Smooth muscle cell (in vitro differentiated cells): Measurements from ENCODE around the gene SOCS7. TPM values are rescaled to one million over a fixed set of nuclear protein-coding genes. Genes with fewer than 3 reads are reported as not detected.

Experiments
- DNase-seq: peaks from one replicate; lab custom pipeline; 2025; ENCODE audit not compliant: unreplicated experiment; lab: John Stamatoyannopoulos, UW
- H2AFZ ChIP-seq: fragments of 200-600 bp; sonication (generic); 2 replicates; pipeline ENCODE4 v1.6.0; 2016; ENCODE audit warnings: antibody characterized with exemption, low read depth, mild to moderate bottlenecking
- H3F3A ChIP-seq: fragments of 200-600 bp; sonication (generic); 2 replicates; pipeline ENCODE4 v1.6.0; 2017; ENCODE audit warnings: antibody characterized with exemption, low read depth
- H3K27ac ChIP-seq: fragments of 200-600 bp; sonication (generic); 2 replicates; pipeline ENCODE4 v1.5.1; 2016; ENCODE audit warnings: low read depth, mild to moderate bottlenecking
- H3K27me3 ChIP-seq: fragments of 200-600 bp; sonication (generic); 2 replicates; pipeline ENCODE4 v1.6.1; 2016; ENCODE audit warnings: low read depth, mild to moderate bottlenecking
- H3K36me3 ChIP-seq: fragments of 200-600 bp; sonication (generic); 2 replicates; pipeline ENCODE4 v1.5.1; 2016; ENCODE audit warnings: low read depth
- H3K4me1 ChIP-seq: fragments of 200-600 bp; sonication (generic); 2 replicates; pipeline ENCODE4 v1.5.1; 2016; ENCODE audit warnings: low read depth
- H3K4me2 ChIP-seq: fragments of 200-600 bp; sonication (generic); 2 replicates; pipeline ENCODE4 v1.6.0; 2016; ENCODE audit warnings: mild to moderate bottlenecking
- H3K4me3 ChIP-seq: fragments of 200-600 bp; sonication (generic); 2 replicates; pipeline ENCODE4 v1.5.1; 2016; ENCODE audit warnings: mild to moderate bottlenecking
- H3K79me2 ChIP-seq: fragments of 200-600 bp; sonication (generic); 2 replicates; pipeline ENCODE4 v1.6.0; 2016; ENCODE audit warnings: low read depth, mild to moderate bottlenecking
- H3K9ac ChIP-seq: fragments of 200-600 bp; sonication (generic); 2 replicates; pipeline ENCODE4 v1.6.0; 2016; ENCODE audit warnings: low read depth
- H3K9me3 ChIP-seq: fragments of 200-600 bp; sonication (generic); replicated peaks from 2 replicates; pipeline ENCODE4 v1.5.1; 2016; ENCODE audit warnings: low read depth
- H4K20me1 ChIP-seq: fragments of 200-600 bp; sonication (generic); 2 replicates; pipeline ENCODE4 v1.6.0; 2016; ENCODE audit warnings: low read depth
- CTCF ChIP-seq: fragments of 200-600 bp; sonication (generic); IDR thresholded peaks from 2 replicates; pipeline ENCODE4 v1.5.1; 2017; ENCODE audit warnings: borderline replicate concordance, mild to moderate bottlenecking, antibody characterized with exemption; ENCODE audit not compliant: insufficient read depth, poor library complexity, severe bottlenecking
- WGBS: methylation state at CpG from one replicate; pipeline ENCODE4 v1.1.7; 2016; ENCODE audit warnings: low lambda C conversion rate; 5-methylcytosine and 5-hydroxymethylcytosine counted together
- polyA plus RNA-seq: library from polyadenylated mRNA; unstranded; fragments of >200 nt; fragmentation: Nextera tagmentation; extraction: Ambion mirVana; gene quantifications from 2 replicates; pipeline ENCODE4 v1.2.1, GENCODE V29; 2016
- total RNA-seq: library from RNA; depleted of rRNA; stranded (reverse); fragments of >200 nt; gene quantifications from 2 replicates; pipeline ENCODE4 v1.2.3, GENCODE V29; 2014

Gene SOCS7
- total and polyA plus RNA-seq, 2 experiments from 2014 or later, result 0.89 to 6.2 TPM

- no peaks in the 10 kb centered on the region for H3K9me3 ChIP-seq
- H3K9ac ChIP-seq, result no peak overlapping the region
- H3K36me3 ChIP-seq, result no peaks in the 10 kb centered on the region
- WGBS, result 88% methylated on average over 4 of the region's 4 CpGs
- H2AFZ ChIP-seq, result no peak overlapping the region
- H4K20me1 ChIP-seq, result peaks cover 94% of the 10 kb centered on the region
- H3K4me1 ChIP-seq, result peaks cover 2% of the 10 kb centered on the region
- no peak overlapping the region for H3K27ac ChIP-seq
- no peak for DNase-seq
- H3F3A ChIP-seq, result no peaks in the 10 kb centered on the region
- no peak for TF ChIP-seq CTCF
- H3K27me3 ChIP-seq, result no peaks in the 10 kb centered on the region
- no peak overlapping the region for H3K4me2 ChIP-seq
- H3K79me2 ChIP-seq, result peaks cover 22% of the 10 kb centered on the region
- no peak overlapping the region for H3K4me3 ChIP-seq
Measured at GRCh38 chr17:38442548-38442947, 90.9 kb downstream of the SOCS7 start.

- no peaks in the 10 kb centered on the region for H3K27me3 ChIP-seq
- DNase-seq, result no peak
Measured at GRCh38 chr17:38443356-38444031, 91.8 kb downstream of the SOCS7 start.

GRCh38 chr17:38444151-38444550 is 92.5 kb downstream of the SOCS7 start:
- Histone ChIP-seq H2AFZ (no peak overlapping the region), H3K4me3 (no peak overlapping the region), H3K9ac (no peak overlapping the region), H3K4me2 (no peak overlapping the region), H3K4me1 (peaks cover 6% of the 10 kb centered on the region), H3K27ac (no peak overlapping the region), H3K79me2 (peaks cover 18% of the 10 kb centered on the region), H3K27me3 (no peaks in the 10 kb centered on the region), H4K20me1 (peaks cover 94% of the 10 kb centered on the region), H3K36me3 (no peaks in the 10 kb centered on the region), H3K9me3 (no peaks in the 10 kb centered on the region), H3F3A (peaks cover 9% of the 10 kb centered on the region)
- DNase-seq, result peak; percentile 16
- TF ChIP-seq CTCF, result peak; percentile 85
- 22% methylated on average over 14 of the region's 14 CpGs for WGBS

More at GRCh38 chr17:38443356-38444031, 91.8 kb downstream of the SOCS7 start:
- peaks cover 18% of the 10 kb centered on the region for H3K79me2 ChIP-seq
- 61% methylated on average over 6 of the region's 7 CpGs for WGBS
- H3K9me3 ChIP-seq, result no peaks in the 10 kb centered on the region
- H3K9ac ChIP-seq, result no peak overlapping the region
- H3K4me2 ChIP-seq, result no peak overlapping the region
- TF ChIP-seq CTCF, result no peak
- peaks cover 2% of the 10 kb centered on the region for H3F3A ChIP-seq
- H4K20me1 ChIP-seq, result peaks cover 94% of the 10 kb centered on the region
- no peak overlapping the region for H3K4me3 ChIP-seq
- H3K36me3 ChIP-seq, result no peaks in the 10 kb centered on the region
- no peak overlapping the region for H2AFZ ChIP-seq
- H3K4me1 ChIP-seq, result peaks cover 6% of the 10 kb centered on the region
- H3K27ac ChIP-seq, result no peak overlapping the region
